ENCODE data around the gene CCDC169. TPM values are rescaled to one million over a fixed set of nuclear protein-coding genes. Genes with fewer than 3 reads are reported as not detected.
"Not testable (repeated sequence)": the region's sequence is repeated elsewhere in the genome, so short reads cannot be mapped to it uniquely, and the experiment has no call there.

The CCDC169 gene
- total RNA-seq, 1 donor from 2014 or later, result 3.1 TPM

GRCh38 chr13:36328821-36329220 is 31.2 kb upstream of the CCDC169 start:
- Mint-ChIP-seq H3K36me3 (ENCODE audit: low read depth, unreplicated experiment) (no peaks in the 10 kb centered on the region), H3K4me3 (ENCODE audit: unreplicated experiment) (no peak overlapping the region), H3K27me3 (ENCODE audit: unreplicated experiment) (peaks cover 2% of the 10 kb centered on the region), H3K27ac (ENCODE audit: unreplicated experiment) (no peak overlapping the region), H3K4me1 (ENCODE audit: unreplicated experiment) (no peaks in the 10 kb centered on the region), H3K9me3 (ENCODE audit: unreplicated experiment) (no peaks in the 10 kb centered on the region)
- TF ChIP-seq CTCF (IDR thresholded peaks at IDR 0.05; ENCODE audit: unreplicated experiment), result no peak
- DNase-seq (ENCODE audit: low spot score), result no peak

- no peak for DNase-seq (ENCODE audit: low spot score)
- no peak for TF ChIP-seq CTCF (IDR thresholded peaks at IDR 0.05; ENCODE audit: unreplicated experiment)
- Mint-ChIP-seq H3K27me3 (ENCODE audit: unreplicated experiment) (peaks cover 2% of the 10 kb centered on the region), H3K36me3 (ENCODE audit: low read depth, unreplicated experiment) (peaks cover 6% of the 10 kb centered on the region), H3K4me1 (ENCODE audit: unreplicated experiment) (no peaks in the 10 kb centered on the region), H3K4me3 (ENCODE audit: unreplicated experiment) (no peak overlapping the region), H3K27ac (ENCODE audit: unreplicated experiment) (no peak overlapping the region), H3K9me3 (ENCODE audit: unreplicated experiment) (no peaks in the 10 kb centered on the region)
These were observed 28.3 kb upstream of the CCDC169 start for GRCh38 chr13:36325912-36326311.

GRCh38 chr13:36324881-36325280 is 27.3 kb upstream of the CCDC169 start:
- not testable (repeated sequence) for H3K4me1 Mint-ChIP-seq (ENCODE audit: unreplicated experiment)

GRCh38 chr13:36323951-36324566 is 26.4 kb upstream of the CCDC169 start:
- no peak overlapping the region for H3K27ac Mint-ChIP-seq (ENCODE audit: unreplicated experiment)
- no peaks in the 10 kb centered on the region for H3K4me1 Mint-ChIP-seq (ENCODE audit: unreplicated experiment)

More at GRCh38 chr13:36324881-36325280, 27.3 kb upstream of the CCDC169 start:
- H3K27me3 Mint-ChIP-seq (ENCODE audit: unreplicated experiment); DNase-seq (ENCODE audit: low spot score); H3K9me3 Mint-ChIP-seq (ENCODE audit: unreplicated experiment); H3K27ac Mint-ChIP-seq (ENCODE audit: unreplicated experiment); H3K4me3 Mint-ChIP-seq (ENCODE audit: unreplicated experiment): not testable (repeated sequence)
- peaks cover 11% of the 10 kb centered on the region for H3K36me3 Mint-ChIP-seq (ENCODE audit: low read depth, unreplicated experiment)

GRCh38 chr13:36323408-36323807 is 25.8 kb upstream of the CCDC169 start:
- Mint-ChIP-seq H3K4me1 (ENCODE audit: unreplicated experiment) (no peaks in the 10 kb centered on the region), H3K27me3 (ENCODE audit: unreplicated experiment) (no peaks in the 10 kb centered on the region), H3K4me3 (ENCODE audit: unreplicated experiment) (no peak overlapping the region), H3K36me3 (ENCODE audit: low read depth, unreplicated experiment) (peaks cover 17% of the 10 kb centered on the region), H3K9me3 (ENCODE audit: unreplicated experiment) (no peaks in the 10 kb centered on the region), H3K27ac (ENCODE audit: unreplicated experiment) (no peak overlapping the region)
- no peak for DNase-seq (ENCODE audit: low spot score)
- TF ChIP-seq CTCF (IDR thresholded peaks at IDR 0.05; ENCODE audit: unreplicated experiment), result no peak

More at GRCh38 chr13:36323951-36324566, 26.4 kb upstream of the CCDC169 start:
- DNase-seq (ENCODE audit: low spot score), result no peak
- Mint-ChIP-seq H3K4me3 (ENCODE audit: unreplicated experiment) (no peak overlapping the region), H3K9me3 (ENCODE audit: unreplicated experiment) (no peaks in the 10 kb centered on the region), H3K27me3 (ENCODE audit: unreplicated experiment) (peaks cover 2% of the 10 kb centered on the region), H3K36me3 (ENCODE audit: low read depth, unreplicated experiment) (peaks cover 17% of the 10 kb centered on the region)
- TF ChIP-seq CTCF (IDR thresholded peaks at IDR 0.05; ENCODE audit: unreplicated experiment), result no peak

GRCh38 chr13:36319793-36320192 is 22.2 kb upstream of the CCDC169 start:
- H3K36me3 Mint-ChIP-seq (ENCODE audit: low read depth, unreplicated experiment), result peaks cover 38% of the 10 kb centered on the region

More at GRCh38 chr13:36319793-36320192, 22.2 kb upstream of the CCDC169 start:
- not testable (repeated sequence) for H3K27ac Mint-ChIP-seq (ENCODE audit: unreplicated experiment); H3K9me3 Mint-ChIP-seq (ENCODE audit: unreplicated experiment); DNase-seq (ENCODE audit: low spot score); H3K4me1 Mint-ChIP-seq (ENCODE audit: unreplicated experiment); H3K27me3 Mint-ChIP-seq (ENCODE audit: unreplicated experiment)
- H3K4me3 Mint-ChIP-seq (ENCODE audit: unreplicated experiment), result peak overlapping the region; percentile 6
